ENCODE measurements around the gene LYRM4. TPM values are rescaled to one million over a fixed set of nuclear protein-coding genes. Genes with fewer than 3 reads are reported as not detected.

The LYRM4 gene
- polyA plus RNA-seq, 1 donor from 2014 or later: 29.3 TPM

DNA sequence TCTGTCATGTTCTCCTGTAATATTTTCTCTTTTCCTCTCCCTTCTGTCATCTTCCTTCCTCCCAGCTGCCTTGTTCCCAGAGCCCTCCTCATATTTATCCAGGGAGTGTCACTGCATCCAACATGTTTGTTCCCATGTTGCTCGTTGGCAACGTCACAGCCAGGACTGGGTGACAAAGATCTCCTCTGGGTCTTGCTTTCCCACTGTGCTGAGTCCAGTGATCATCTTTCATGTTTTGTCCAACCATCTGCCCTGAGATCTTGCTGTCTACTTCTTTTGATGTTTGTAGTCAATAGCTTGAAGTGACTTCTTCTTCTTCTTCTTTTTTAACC, 27.2 kb upstream of the LYRM4 start:
- H3K36me3 ChIP-seq (ENCODE audit: insufficient read depth, low read length): no peaks in the 10 kb centered on the region
- no peaks in the 10 kb centered on the region for H3K9me2 ChIP-seq (ENCODE audit: insufficient read depth, low read length)
- H3K4me2 ChIP-seq (ENCODE audit: low read length): no peak overlapping the region
- no peak overlapping the region for H3K27ac ChIP-seq (ENCODE audit: low read length)
- no peaks in the 10 kb centered on the region for H3K9me3 ChIP-seq (ENCODE audit: low read length)
- H3K27me3 ChIP-seq (ENCODE audit: insufficient read depth, low read depth, low read length): no peaks in the 10 kb centered on the region
- H3K9ac ChIP-seq (ENCODE audit: low read length): no peak overlapping the region
- no peak for TF ChIP-seq SMC3 (conservative IDR thresholded peaks at IDR 0.05; ENCODE audit: poor library complexity)
- TF ChIP-seq EP300 (conservative IDR thresholded peaks at IDR 0.05; ENCODE audit: poor library complexity, severe bottlenecking): no peak
- TF ChIP-seq EZH2 (IDR thresholded peaks at IDR 0.05; ENCODE audit: borderline replicate concordance, insufficient read depth, low read length, poor library complexity, severe bottlenecking): no peak
- TF ChIP-seq RAD21 (conservative IDR thresholded peaks at IDR 0.05): no peak
- TF ChIP-seq TAF1 (IDR thresholded peaks at IDR 0.05; ENCODE audit: low read depth): no peak
- TF ChIP-seq POLR2AphosphoS5 (IDR thresholded peaks at IDR 0.05): no peak
- no peak for TF ChIP-seq CTCF (IDR thresholded peaks at IDR 0.05; ENCODE audit: poor library complexity, severe bottlenecking)
- no peak for TF ChIP-seq MXI1 (conservative IDR thresholded peaks at IDR 0.05; ENCODE audit: poor library complexity, severe bottlenecking)
- no peak for TF ChIP-seq REST (IDR thresholded peaks at IDR 0.05; ENCODE audit: borderline replicate concordance)
- no peaks in the 10 kb centered on the region for H3F3A ChIP-seq (ENCODE audit: insufficient read depth, low read length, poor library complexity, severe bottlenecking)
- H4K20me1 ChIP-seq (ENCODE audit: insufficient read depth): no peaks in the 10 kb centered on the region
- no peaks in the 10 kb centered on the region for H3K79me2 ChIP-seq (replicated peaks; ENCODE audit: insufficient read depth, low read length)
- no peak overlapping the region for H2AFZ ChIP-seq (ENCODE audit: low read depth, low read length)
- H3K4me3 ChIP-seq (ENCODE audit: low read length): no peak overlapping the region

DNA sequence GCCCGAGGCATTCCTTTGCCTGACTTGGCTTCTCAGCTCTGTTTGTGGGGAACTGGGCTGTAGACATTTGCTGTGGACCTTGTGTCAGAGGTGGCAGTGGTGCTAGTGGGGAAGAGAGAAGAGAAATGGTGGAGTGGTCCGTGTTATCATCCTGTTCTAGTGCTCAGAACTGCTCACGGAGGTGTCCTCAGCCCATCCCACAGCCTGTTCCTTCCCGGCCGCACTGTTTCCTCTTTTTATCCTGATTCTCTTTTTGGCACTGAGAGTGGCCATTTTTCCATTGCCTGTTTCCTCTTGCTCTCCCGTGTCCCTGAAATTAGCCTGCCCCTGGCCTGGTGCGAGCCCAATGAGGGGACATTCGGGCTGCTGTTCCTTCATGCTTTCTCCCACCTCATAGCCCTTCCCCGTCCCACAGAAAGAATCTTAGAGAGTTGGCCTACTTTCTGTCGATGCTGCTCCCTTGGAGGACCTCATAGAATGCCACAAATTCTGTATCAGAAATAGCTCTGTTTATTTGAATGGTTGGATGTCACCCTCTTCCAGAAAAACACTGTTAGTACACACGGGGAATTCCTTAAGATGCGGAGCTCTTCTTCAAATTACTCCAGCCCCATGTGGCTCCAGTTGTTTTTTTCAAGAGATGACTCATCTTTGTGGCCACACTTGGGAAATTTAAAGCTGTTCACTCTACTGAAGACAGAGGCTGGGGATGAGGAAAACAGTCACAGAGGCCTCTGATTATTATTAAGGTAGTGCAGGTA, 26.6 kb upstream of the LYRM4 start:
- Histone ChIP-seq H3F3A (ENCODE audit: insufficient read depth, low read length, poor library complexity, severe bottlenecking) (no peaks in the 10 kb centered on the region), H2AFZ (ENCODE audit: low read depth, low read length) (no peak overlapping the region), H3K4me3 (ENCODE audit: low read length) (no peak overlapping the region), H3K79me2 (replicated peaks; ENCODE audit: insufficient read depth, low read length) (no peaks in the 10 kb centered on the region), H4K20me1 (ENCODE audit: insufficient read depth) (no peaks in the 10 kb centered on the region), H3K9me3 (ENCODE audit: low read length) (no peaks in the 10 kb centered on the region), H3K4me2 (ENCODE audit: low read length) (no peak overlapping the region), H3K27me3 (ENCODE audit: insufficient read depth, low read depth, low read length) (no peaks in the 10 kb centered on the region), H3K27ac (ENCODE audit: low read length) (no peak overlapping the region), H3K9ac (ENCODE audit: low read length) (no peak overlapping the region), H3K36me3 (ENCODE audit: insufficient read depth, low read length) (no peaks in the 10 kb centered on the region), H3K9me2 (ENCODE audit: insufficient read depth, low read length) (no peaks in the 10 kb centered on the region)
- TF ChIP-seq CTCF (IDR thresholded peaks at IDR 0.05; ENCODE audit: poor library complexity, severe bottlenecking): no peak
- no peak for TF ChIP-seq TAF1 (IDR thresholded peaks at IDR 0.05; ENCODE audit: low read depth)
- TF ChIP-seq EP300 (conservative IDR thresholded peaks at IDR 0.05; ENCODE audit: poor library complexity, severe bottlenecking): no peak
- TF ChIP-seq RAD21 (conservative IDR thresholded peaks at IDR 0.05): no peak
- TF ChIP-seq MXI1 (conservative IDR thresholded peaks at IDR 0.05; ENCODE audit: poor library complexity, severe bottlenecking): no peak
- no peak for TF ChIP-seq REST (IDR thresholded peaks at IDR 0.05; ENCODE audit: borderline replicate concordance)
- TF ChIP-seq EZH2 (IDR thresholded peaks at IDR 0.05; ENCODE audit: borderline replicate concordance, insufficient read depth, low read length, poor library complexity, severe bottlenecking): no peak
- TF ChIP-seq POLR2AphosphoS5 (IDR thresholded peaks at IDR 0.05): no peak
- TF ChIP-seq SMC3 (conservative IDR thresholded peaks at IDR 0.05; ENCODE audit: poor library complexity): no peak

Data from neural cell (in vitro differentiated cells).